GM19467 (cell line): ENCODE results near the gene SHOX.
"Not testable (repeated sequence)": the region's sequence is repeated elsewhere in the genome, so short reads cannot be mapped to it uniquely, and the experiment has no call there.

Experiments
- ATAC-seq: cut with Tn5 transposase; IDR thresholded peaks from one replicate; pipeline ENCODE4 v1.9.1; 2021; ENCODE audit warnings: mild to moderate bottlenecking, moderate library complexity; ENCODE audit not compliant: unreplicated experiment

Gene SHOX

GRCh38 chrX:621705-622503, 8.7 kb upstream of the SHOX start:
- no peak for ATAC-seq

- not testable (repeated sequence) for ATAC-seq
Measured at GRCh38 chrX:622802-623201, 7.8 kb upstream of the SHOX start.

- ATAC-seq, result no peak
Measured at GRCh38 chrX:623268-623598, 7.4 kb upstream of the SHOX start.

GRCh38 chrX:623599-624315, 6.8 kb upstream of the SHOX start:
- ATAC-seq, result no peak

GRCh38 chrX:625137-625691, 5.4 kb upstream of the SHOX start:
- no peak for ATAC-seq

GRCh38 chrX:626047-626446, 4.5 kb upstream of the SHOX start:
- not testable (repeated sequence) for ATAC-seq

GRCh38 chrX:626745-627509, 3.7 kb upstream of the SHOX start:
- no peak for ATAC-seq

- ATAC-seq, result no peak
Measured at GRCh38 chrX:627510-627981, 3.0 kb upstream of the SHOX start.

GRCh38 chrX:627995-628394, 2.6 kb upstream of the SHOX start:
- no peak for ATAC-seq

- ATAC-seq, result no peak
Measured at GRCh38 chrX:629230-630006, 1.2 kb upstream of the SHOX start.

GRCh38 chrX:630007-630611, 482 bp upstream of the SHOX start:
- ATAC-seq, result no peak

GRCh38 chrX:631802-632365, 1.3 kb downstream of the SHOX start:
- ATAC-seq, result no peak

- ATAC-seq, result no peak
Measured at GRCh38 chrX:632366-633042, 1.9 kb downstream of the SHOX start.

GRCh38 chrX:633043-633984, 2.7 kb downstream of the SHOX start:
- ATAC-seq, result no peak

GRCh38 chrX:633985-634958, 3.7 kb downstream of the SHOX start:
- ATAC-seq, result no peak

- ATAC-seq, result no peak
Measured at GRCh38 chrX:635428-636090, 5.0 kb downstream of the SHOX start.
